Colonic mucosa (tissue), 4 donors: Measurements from ENCODE around the gene SFRP2. TPM values are rescaled to one million over a fixed set of nuclear protein-coding genes. Genes with fewer than 3 reads are reported as not detected.
A peak's percentile ranks its signal among the peaks of the same experiment; 100 is the strongest.

Experiments used
- DNase-seq: peaks from one replicate; pipeline ENCODE4 v3.0.0-alpha.2; 2020
- H3K27ac ChIP-seq: fragments of 200-600 bp; one replicate; pipeline ENCODE4 v1.8.0; 2021
- H3K27me3 ChIP-seq: fragments of 200-600 bp; one replicate; pipeline ENCODE4 v1.8.0; 2021
- H3K36me3 ChIP-seq: fragments of 200-600 bp; one replicate; pipeline ENCODE4 v1.8.0; 2021
- H3K4me1 ChIP-seq: fragments of 200-600 bp; one replicate; pipeline ENCODE4 v1.8.0; 2021; ENCODE audit warnings: mild to moderate bottlenecking
- H3K4me3 ChIP-seq: fragments of 200-600 bp; one replicate; pipeline ENCODE4 v1.8.0; 2021
- H3K9ac ChIP-seq, 2 donors: one replicate each; pipeline ENCODE4 v1.7.0; 2013; ENCODE audit warnings: control low read depth in 2 of 2, low read depth in 2 of 2, low read length in 2 of 2
- H3K9me3 ChIP-seq: fragments of 200-600 bp; one replicate; pipeline ENCODE4 v1.8.0; 2021
- intact Hi-C: fragments of 100-400 bp; cut with DNase I; formaldehyde crosslinking; loops from one replicate; pipeline ENCODE4 v1.14.1; 2022
- total RNA-seq, 2 donors: library from RNA; stranded (reverse); fragmentation: NEBNext Ultra II Directional in 1 of 2; extraction: Animal tissue kit (Norgen Biotek cat#: 25700) in 1 of 2; gene quantifications; one replicate each; pipeline ENCODE4 v1.2.1, GENCODE V29; 2021
- TF ChIP-seq, protein P1 (sequence below): fragments of 200-600 bp; IDR thresholded peaks from one replicate; pipeline ENCODE4 v1.8.0; 2022; ENCODE audit warnings: antibody characterized with exemption, mild to moderate bottlenecking
- donor health status: healthy.
- donor health status: DM: no; HTN: no; CAD: no.
- donor health status: DM: no; HTN: no; CAD: no.

Gene SFRP2
- total RNA-seq, 2 donors from 2014 or later = 8.7 to 36.2 TPM

DNA sequence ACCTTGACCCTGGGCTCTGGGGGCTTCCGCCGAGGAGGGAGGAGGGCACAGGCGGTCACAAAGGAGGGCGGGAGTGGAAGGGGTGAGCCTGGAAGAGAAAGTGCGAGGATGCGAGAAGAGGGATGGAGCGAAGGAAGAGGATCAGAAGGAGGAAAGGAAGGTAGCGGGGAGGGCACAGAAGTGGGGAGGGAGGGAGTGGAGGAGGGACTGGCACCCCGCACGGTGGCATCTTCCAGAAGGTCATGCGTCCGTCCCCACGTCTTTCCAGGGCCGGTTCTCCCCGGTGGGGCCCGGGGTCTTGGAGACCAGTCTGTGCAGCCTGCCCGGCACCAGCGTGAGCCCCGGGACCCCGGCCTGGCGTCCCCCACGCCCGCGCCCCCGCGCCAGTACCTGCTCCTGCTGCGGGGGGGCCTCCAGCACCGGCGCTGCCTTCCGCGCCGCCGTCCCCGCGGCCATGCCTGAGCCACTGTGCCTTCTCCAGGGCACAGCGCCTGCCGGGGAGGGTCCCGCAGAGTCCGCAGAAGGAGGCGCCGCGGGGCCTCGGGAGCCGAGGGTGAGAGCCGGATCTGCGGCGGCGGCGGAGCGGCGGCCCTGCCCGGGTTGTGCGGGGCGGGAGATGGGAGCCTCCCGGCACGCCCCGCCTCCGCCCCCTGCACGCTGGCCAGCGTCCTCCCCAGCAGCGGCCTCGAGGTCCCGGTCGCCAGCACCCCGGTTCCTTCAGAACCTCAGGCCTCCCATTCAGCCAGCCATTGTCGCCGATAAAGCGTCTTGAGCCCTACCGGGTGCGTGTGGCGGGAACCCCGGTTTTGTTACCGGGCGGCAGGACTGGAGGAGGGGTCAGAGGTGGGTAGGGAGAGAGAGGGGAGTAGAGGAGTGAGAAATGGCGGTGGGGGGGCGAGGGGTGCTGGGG is 29.2 kb downstream of the SFRP2 start, which contains the start of gene RNF175:
TSS of gene RNF175 (minus strand) at position 618 of the 910 bp plus-strand sequence. CDS start at position 456, 162 bp downstream.
- Histone ChIP-seq H3K27me3 (peaks cover 16% of the 10 kb centered on the region), H3K4me3 (peak within 1 kb of the TSS; percentile 39), H3K4me1 (no peaks in the 10 kb centered on the region), H3K9me3 (no peaks in the 10 kb centered on the region), H3K27ac (no peak within 1 kb of the TSS), H3K9ac (no peak within 1 kb of the TSS), H3K36me3 (no peaks in the 10 kb centered on the region)
- intact Hi-C loops = loop anchor here (10.0 kb wide), 1 partner anchor 125 kb away; no protein-coding TSS in a partner anchor
- TF ChIP-seq, protein P1, sequence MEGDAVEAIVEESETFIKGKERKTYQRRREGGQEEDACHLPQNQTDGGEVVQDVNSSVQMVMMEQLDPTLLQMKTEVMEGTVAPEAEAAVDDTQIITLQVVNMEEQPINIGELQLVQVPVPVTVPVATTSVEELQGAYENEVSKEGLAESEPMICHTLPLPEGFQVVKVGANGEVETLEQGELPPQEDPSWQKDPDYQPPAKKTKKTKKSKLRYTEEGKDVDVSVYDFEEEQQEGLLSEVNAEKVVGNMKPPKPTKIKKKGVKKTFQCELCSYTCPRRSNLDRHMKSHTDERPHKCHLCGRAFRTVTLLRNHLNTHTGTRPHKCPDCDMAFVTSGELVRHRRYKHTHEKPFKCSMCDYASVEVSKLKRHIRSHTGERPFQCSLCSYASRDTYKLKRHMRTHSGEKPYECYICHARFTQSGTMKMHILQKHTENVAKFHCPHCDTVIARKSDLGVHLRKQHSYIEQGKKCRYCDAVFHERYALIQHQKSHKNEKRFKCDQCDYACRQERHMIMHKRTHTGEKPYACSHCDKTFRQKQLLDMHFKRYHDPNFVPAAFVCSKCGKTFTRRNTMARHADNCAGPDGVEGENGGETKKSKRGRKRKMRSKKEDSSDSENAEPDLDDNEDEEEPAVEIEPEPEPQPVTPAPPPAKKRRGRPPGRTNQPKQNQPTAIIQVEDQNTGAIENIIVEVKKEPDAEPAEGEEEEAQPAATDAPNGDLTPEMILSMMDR = no peak
- DNase-seq = no peak

DNA sequence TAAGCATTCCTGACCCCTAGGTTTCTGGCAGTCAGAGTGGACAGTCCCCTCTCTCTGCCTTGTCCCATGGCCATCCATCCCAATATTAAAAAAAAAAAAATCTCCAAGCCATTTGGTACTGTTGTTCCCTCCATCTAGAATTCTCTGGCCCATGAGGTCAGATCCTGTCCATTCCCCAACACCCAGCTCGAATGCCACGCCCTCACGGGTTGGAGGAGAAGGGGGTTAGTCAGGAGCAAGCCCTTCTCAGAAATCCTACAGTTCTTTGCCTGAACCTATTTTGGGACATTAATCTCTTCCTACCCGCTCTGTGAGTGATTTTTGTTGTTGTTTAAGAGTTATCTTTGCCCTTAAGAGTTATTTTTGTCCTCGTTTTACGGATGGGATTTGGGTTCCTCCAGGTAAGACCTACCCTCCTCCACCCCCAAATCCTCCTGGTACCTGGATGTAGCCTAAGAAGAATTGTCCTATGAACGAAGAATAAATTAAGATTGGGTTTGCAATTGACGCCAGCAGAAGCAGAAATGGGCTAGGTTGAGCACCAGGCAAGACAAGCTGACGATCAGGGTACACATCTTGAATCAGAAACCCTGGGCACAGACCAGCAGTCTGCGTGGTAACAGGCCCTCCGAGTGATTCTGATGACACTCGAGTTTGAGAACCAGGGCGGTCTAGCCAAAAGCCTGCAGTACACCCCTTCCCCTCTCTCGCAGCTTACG is 30.0 kb downstream of the SFRP2 start:
- H3K27ac ChIP-seq = no peak overlapping the region
- no peak overlapping the region for H3K9ac ChIP-seq
- TF ChIP-seq, protein P1 = no peak
- intact Hi-C loops = loop anchor here (10.0 kb wide), 1 partner anchor 124 kb away; no protein-coding TSS in a partner anchor
- peaks cover 16% of the 10 kb centered on the region for H3K27me3 ChIP-seq
- H3K9me3 ChIP-seq = no peaks in the 10 kb centered on the region
- no peaks in the 10 kb centered on the region for H3K4me1 ChIP-seq
- H3K36me3 ChIP-seq = no peaks in the 10 kb centered on the region
- no peak for DNase-seq
- no peak overlapping the region for H3K4me3 ChIP-seq

DNA sequence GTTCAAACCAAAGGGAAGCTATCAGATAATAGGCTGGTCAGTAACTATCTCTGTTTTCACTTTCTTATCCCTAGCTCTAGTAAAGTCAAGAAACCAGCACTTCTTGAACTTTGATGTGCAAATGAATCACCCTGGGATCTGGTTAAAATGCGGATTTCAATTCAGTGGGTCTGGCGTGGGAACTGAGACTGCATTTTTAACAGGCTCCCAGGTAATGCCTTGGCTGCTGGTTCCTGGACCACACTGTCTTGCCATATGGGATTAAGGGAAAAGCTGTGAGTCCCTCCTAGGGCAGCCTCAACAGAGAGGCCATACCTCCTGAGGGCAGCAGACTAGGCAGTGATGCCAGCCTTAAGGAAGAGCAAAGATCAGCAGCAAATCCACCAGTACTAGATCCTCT is 30.7 kb downstream of the SFRP2 start:
- Histone ChIP-seq H3K27me3 (peaks cover 16% of the 10 kb centered on the region), H3K27ac (no peak overlapping the region), H3K9ac (no peak overlapping the region), H3K4me1 (no peaks in the 10 kb centered on the region), H3K36me3 (no peaks in the 10 kb centered on the region), H3K9me3 (no peaks in the 10 kb centered on the region), H3K4me3 (no peak overlapping the region)
- intact Hi-C loops = loop anchor here (10.0 kb wide), 1 partner anchor 123 kb away; no protein-coding TSS in a partner anchor
- TF ChIP-seq, protein P1 = no peak
- DNase-seq = no peak

DNA sequence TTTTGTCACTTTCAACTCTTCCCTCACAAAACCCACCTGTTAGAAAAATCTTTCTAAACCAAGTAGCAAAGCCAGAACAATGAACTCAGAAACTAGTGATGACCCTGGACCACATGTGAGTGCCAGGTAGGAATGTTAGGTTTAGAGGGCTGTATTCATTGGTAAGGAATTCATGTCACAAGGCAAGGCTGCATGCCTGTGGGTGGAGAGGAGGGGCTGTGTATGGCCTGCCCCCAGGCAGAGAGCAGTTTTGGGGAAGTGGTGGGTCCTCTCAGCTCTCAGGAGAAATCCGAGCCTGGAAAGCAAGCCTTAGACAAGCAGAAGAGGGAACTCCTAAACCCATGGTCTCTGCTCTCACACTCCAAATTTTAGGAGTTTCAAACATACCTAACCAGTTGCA is 31.5 kb downstream of the SFRP2 start:
- no peaks in the 10 kb centered on the region for H3K9me3 ChIP-seq
- no peak for DNase-seq
- H3K4me1 ChIP-seq = no peaks in the 10 kb centered on the region
- H3K9ac ChIP-seq = no peak overlapping the region
- no peak overlapping the region for H3K4me3 ChIP-seq
- no peak overlapping the region for H3K27ac ChIP-seq
- no peaks in the 10 kb centered on the region for H3K36me3 ChIP-seq
- intact Hi-C loops = loop anchor here (10.0 kb wide), 1 partner anchor 123 kb away; no protein-coding TSS in a partner anchor
- H3K27me3 ChIP-seq = peaks cover 16% of the 10 kb centered on the region
- TF ChIP-seq, protein P1 = no peak

DNA sequence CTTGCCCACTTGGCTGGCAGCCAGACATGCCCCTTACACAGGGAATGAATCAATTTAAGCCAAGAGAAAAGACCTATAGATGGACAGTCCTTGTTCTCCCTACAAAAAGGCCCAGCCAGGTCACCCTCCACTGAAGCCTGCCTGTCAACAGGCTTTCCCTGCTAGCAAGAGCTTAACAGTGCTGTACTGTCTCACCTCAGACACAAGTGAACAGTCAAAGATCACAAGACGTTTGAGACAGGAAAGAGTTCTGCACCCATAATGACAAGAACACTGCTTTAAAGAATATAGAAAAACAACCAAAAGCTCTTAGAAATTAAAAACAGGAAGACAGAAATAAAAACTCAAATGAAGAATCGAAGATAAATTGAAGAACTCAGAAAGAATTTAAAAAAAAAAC is 33.7 kb downstream of the SFRP2 start:
- no peak for DNase-seq
- Histone ChIP-seq H3K4me1 (no peaks in the 10 kb centered on the region), H3K4me3 (no peak overlapping the region), H3K27ac (no peak overlapping the region), H3K9me3 (no peaks in the 10 kb centered on the region), H3K27me3 (peaks cover 16% of the 10 kb centered on the region), H3K9ac (no peak overlapping the region), H3K36me3 (no peaks in the 10 kb centered on the region)
- intact Hi-C loops = loop anchor here (10.0 kb wide), 1 partner anchor 120 kb away; no protein-coding TSS in a partner anchor
- TF ChIP-seq, protein P1 = no peak
